Esophagus squamous epithelium (tissue), 5 donors: ENCODE measurements around the gene BRSK2. TPM values are rescaled to one million over a fixed set of nuclear protein-coding genes. Genes with fewer than 3 reads are reported as not detected.

ENCODE experiments used
- DNase-seq: peaks from one replicate; lab custom pipeline; 2025; lab: John Stamatoyannopoulos, UW
- H3K27ac ChIP-seq, 4 donors: fragments of 200-600 bp; sonication (generic); one replicate each; pipeline ENCODE4 v1.5.1; 2016 to 2019; ENCODE audit warnings: mild to moderate bottlenecking in 1 of 4
- H3K27me3 ChIP-seq, 4 donors: fragments of 200-600 bp; sonication (generic); 1 replicate in 3 of 4; 2 replicates in 1 of 4; pipeline versions ENCODE4 v1.5.1 to v1.6.0; 2017 to 2021; ENCODE audit warnings: antibody characterized with exemption in 1 of 4
- H3K36me3 ChIP-seq, 3 donors: fragments of 200-600 bp; sonication (generic); one replicate each; pipeline ENCODE4 v1.5.1; 2016 to 2019
- H3K4me1 ChIP-seq, 3 donors: fragments of 200-600 bp; sonication (generic); one replicate each; pipeline ENCODE4 v1.5.1; 2017 to 2019
- H3K4me3 ChIP-seq, 4 donors: fragments of 200-600 bp; sonication (generic); 1 replicate in 3 of 4; 2 replicates in 1 of 4; pipeline ENCODE4 v1.5.1; 2016 to 2019; ENCODE audit warnings: mild to moderate bottlenecking in 2 of 4, moderate library complexity in 1 of 4
- H3K9me3 ChIP-seq, 3 donors: fragments of 200-600 bp; sonication (generic); one replicate each; pipeline ENCODE4 v1.5.1; 2016 to 2019
- POLR2A ChIP-seq, 4 donors: fragments of 450-650 bp; IDR thresholded peaks; one replicate each; pipeline ENCODE4 v1.6.1; 2017; ENCODE audit warnings: antibody characterized with exemption in 4 of 4, mild to moderate bottlenecking in 4 of 4, moderate library complexity in 3 of 4
- WGBS, 2 donors: methylation state at CpG; one replicate each; pipeline ENCODE4 v1.1.5; 2018; 5-methylcytosine and 5-hydroxymethylcytosine counted together
- intact Hi-C: fragments of 100-400 bp; cut with DNase I; formaldehyde crosslinking; loops from one replicate; pipeline ENCODE4 v1.15.0; 2022
- total RNA-seq, 4 donors: library from RNA; depleted of rRNA; stranded (reverse); fragments of >200 nt; gene quantifications; one replicate each; pipeline ENCODE4 v1.1.0, GENCODE V29; 2016
- TF ChIP-seq, protein P1 (sequence below), 6 experiments: fragments of 450-650 bp in 4 of 6; fragments of 200-600 bp in 2 of 6; sonication (generic) in 2 of 6; IDR thresholded peaks; one replicate each; pipeline ENCODE4 v1.5.1; 2016 to 2019; ENCODE audit warnings: antibody characterized with exemption in 6 of 6, mild to moderate bottlenecking in 4 of 6, moderate library complexity in 4 of 6
- donor health status: DM: yes; HTN: yes; CAD: no.

BRSK2 gene
- total RNA-seq, 4 donors from 2014 or later: 0.23 to 1.3 (median 0.35) TPM; not detected in 1

DNA sequence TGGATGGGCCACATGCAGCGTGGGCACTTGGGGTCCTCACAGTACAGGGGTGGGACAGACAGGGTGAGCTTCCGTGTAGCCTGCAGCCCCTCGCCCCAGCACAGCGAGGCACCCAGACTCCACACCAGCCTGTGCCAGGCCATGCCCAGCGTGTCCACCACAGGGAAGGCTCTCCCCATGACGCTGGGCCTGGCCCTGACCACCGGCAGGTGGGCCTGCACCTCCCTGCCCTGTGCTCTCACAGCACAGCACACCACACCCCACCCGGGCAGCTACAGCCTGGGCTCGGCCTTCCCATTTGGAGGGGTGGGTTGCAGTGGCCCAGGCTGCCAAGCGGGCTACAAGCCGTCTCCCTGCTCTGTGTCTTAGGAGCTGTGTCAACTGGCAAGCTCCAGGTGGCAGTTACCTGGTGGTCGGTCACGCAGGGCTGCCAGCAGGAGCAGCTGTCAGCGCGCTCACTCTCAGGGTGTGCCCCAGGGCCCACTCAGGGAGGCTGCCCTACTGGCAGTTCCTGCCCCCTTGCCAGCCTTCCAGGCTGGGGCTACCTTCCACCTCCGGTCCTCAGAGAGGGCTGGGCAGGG, 92.2 kb downstream of the BRSK2 start:
- intact Hi-C loops: no loop called here
- 83% methylated on average over 6 of the region's 16 CpGs; no CpG with 5 or more reads in 1 of the 2 donors for WGBS, 2 donors
- H3K27ac ChIP-seq: peak overlapping the region; percentile 63 to 89 (median 82)
- no peaks in the 10 kb centered on the region for H3K9me3 ChIP-seq
- no peaks in the 10 kb centered on the region for H3K27me3 ChIP-seq
- no peak overlapping the region for H3K4me3 ChIP-seq
- peaks cover 0 to 61% (median 6%) of the 10 kb centered on the region in 3 donors for H3K36me3 ChIP-seq
- DNase-seq: no peak
- peaks cover 21 to 87% (median 65%) of the 10 kb centered on the region in 3 donors for H3K4me1 ChIP-seq
- no peak for TF ChIP-seq POLR2A (IDR thresholded peaks at IDR 0.05)

DNA sequence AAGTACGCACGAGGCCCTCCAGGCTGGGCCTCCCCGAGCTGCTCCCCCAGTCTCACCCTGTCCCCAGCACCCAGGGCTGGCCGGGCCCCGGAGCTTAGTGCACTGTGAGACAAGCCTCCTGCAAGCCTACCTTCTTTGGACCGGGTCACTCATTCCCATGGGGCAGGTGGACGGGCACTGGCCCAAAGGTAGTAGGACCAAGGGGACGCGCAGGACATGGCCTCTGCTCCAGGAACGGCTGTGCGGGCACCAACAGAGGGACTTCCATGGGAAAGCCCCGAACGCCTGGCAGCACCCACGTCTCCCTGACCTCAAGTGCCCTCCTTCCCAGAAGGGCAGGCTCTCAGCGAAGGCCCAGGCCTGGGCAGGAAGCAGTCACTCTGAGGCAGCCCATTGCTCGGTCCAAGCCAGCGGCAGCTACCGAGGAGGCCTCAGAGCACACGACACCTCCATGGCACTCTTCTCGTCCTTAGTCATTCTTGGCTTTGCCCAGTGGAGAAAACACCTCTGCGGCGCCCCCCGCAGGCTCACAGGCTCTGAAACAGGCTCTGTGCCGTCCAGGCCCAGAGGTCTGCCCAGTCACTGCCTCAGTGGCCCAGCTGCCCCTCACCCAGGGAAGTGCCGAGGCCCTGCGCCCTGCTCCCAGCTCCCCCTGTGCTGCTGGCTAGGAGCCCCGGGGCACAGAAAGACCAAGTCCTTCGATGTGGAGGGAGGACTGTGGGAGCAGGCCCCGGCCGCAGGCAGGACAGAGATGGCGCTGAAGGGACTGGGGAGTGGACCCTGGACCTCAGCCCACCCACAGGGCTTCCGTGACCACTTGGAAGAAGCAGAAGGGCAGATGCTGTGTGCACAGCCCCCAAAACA, 93.1 kb downstream of the BRSK2 start:
- Histone ChIP-seq H3K4me3 (no peak overlapping the region), H3K4me1 (peaks cover 29 to 95% (median 73%) of the 10 kb centered on the region in 3 donors), H3K27me3 (no peaks in the 10 kb centered on the region), H3K27ac (peak overlapping the region; percentile 63 to 89 (median 82)), H3K36me3 (peaks cover 0 to 53% (median 0%) of the 10 kb centered on the region in 3 donors), H3K9me3 (no peaks in the 10 kb centered on the region)
- no peak for DNase-seq
- intact Hi-C loops: no loop called here
- 63 to 85% methylated on average over 2 to 5 of the region's 32 CpGs for WGBS, 2 donors
- TF ChIP-seq, protein P1, sequence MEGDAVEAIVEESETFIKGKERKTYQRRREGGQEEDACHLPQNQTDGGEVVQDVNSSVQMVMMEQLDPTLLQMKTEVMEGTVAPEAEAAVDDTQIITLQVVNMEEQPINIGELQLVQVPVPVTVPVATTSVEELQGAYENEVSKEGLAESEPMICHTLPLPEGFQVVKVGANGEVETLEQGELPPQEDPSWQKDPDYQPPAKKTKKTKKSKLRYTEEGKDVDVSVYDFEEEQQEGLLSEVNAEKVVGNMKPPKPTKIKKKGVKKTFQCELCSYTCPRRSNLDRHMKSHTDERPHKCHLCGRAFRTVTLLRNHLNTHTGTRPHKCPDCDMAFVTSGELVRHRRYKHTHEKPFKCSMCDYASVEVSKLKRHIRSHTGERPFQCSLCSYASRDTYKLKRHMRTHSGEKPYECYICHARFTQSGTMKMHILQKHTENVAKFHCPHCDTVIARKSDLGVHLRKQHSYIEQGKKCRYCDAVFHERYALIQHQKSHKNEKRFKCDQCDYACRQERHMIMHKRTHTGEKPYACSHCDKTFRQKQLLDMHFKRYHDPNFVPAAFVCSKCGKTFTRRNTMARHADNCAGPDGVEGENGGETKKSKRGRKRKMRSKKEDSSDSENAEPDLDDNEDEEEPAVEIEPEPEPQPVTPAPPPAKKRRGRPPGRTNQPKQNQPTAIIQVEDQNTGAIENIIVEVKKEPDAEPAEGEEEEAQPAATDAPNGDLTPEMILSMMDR (IDR thresholded peaks at IDR 0.05): no peak
- TF ChIP-seq POLR2A (IDR thresholded peaks at IDR 0.05): no peak

DNA sequence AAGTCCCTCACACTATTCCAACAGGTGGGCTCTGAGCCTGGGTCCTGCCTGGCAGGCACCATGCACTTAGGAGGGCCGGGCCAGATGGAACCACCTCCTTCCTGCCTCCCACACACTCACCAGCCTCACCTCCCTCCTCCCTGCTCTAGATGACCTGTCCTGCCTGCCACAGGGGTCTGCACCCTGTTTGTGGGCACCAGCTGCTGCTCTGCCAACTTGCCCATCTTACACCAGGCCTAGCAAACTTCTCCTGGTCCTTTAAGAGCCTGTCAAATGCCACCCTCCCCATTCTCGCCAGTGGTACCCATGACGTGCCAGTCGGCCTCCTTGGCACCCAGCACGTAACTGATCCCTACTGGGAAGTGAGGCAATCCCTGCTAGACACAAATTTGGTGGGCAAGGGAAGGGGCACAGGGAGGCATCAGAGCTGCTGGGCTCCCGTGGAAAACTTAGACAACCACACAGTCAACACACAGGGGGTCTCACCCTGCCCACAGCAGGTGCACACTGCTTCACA, 93.8 kb downstream of the BRSK2 start:
- intact Hi-C loops: no loop called here
- peaks cover 35 to 98% (median 80%) of the 10 kb centered on the region in 3 donors for H3K4me1 ChIP-seq
- peaks cover 0 to 46% (median 0%) of the 10 kb centered on the region in 3 donors for H3K36me3 ChIP-seq
- no peaks in the 10 kb centered on the region for H3K9me3 ChIP-seq
- 50 to 67% methylated on average over 1 to 2 of the region's 6 CpGs for WGBS, 2 donors
- H3K4me3 ChIP-seq: no peak overlapping the region
- H3K27me3 ChIP-seq: no peaks in the 10 kb centered on the region
- no peak for DNase-seq
- TF ChIP-seq POLR2A (IDR thresholded peaks at IDR 0.05): no peak
- TF ChIP-seq, protein P1 (IDR thresholded peaks at IDR 0.05): no peak
- H3K27ac ChIP-seq: peak overlapping the region; percentile 63 to 89 (median 82)

DNA sequence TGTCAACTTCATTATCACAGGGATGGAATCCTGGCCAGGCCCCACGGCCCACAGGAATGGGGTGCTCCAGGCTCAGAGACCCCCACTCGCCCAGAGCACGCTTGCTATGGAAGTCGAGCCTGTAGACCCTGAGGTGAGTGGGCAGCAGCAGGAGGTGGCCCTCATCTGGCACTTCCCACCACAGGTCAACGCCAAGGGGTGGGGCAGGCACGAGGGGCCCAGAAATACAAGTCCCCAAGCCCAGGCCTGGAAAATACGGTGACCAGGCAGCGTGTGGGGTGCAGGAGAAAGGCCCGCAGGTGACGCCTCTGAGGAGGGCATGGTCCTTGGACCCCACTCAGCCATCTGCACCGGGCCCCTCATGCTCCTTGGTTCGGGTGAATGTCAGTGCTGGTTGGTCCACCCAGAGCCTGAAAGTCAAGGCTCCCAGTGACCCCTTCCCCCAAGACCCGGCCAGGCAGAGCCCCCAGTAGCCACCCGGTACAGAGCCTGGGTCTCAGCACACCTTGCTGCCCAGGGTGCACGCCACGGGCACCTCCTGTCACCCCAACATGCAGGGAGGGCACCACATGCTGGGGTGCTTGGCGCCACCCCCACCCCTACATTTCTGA, 94.4 kb downstream of the BRSK2 start:
- DNase-seq: no peak
- peaks cover 0 to 39% (median 0%) of the 10 kb centered on the region in 3 donors for H3K36me3 ChIP-seq
- no peak for TF ChIP-seq POLR2A (IDR thresholded peaks at IDR 0.05)
- H3K27ac ChIP-seq: peak overlapping the region; percentile 63 to 89 (median 82)
- no peaks in the 10 kb centered on the region for H3K9me3 ChIP-seq
- H3K27me3 ChIP-seq: no peaks in the 10 kb centered on the region
- 82 to 90% methylated on average over 2 to 7 of the region's 17 CpGs for WGBS, 2 donors
- peaks cover 36 to 98% (median 84%) of the 10 kb centered on the region in 3 donors for H3K4me1 ChIP-seq
- peak overlapping the region in 1 of 4 donors; percentile 21 for H3K4me3 ChIP-seq
- intact Hi-C loops: no loop called here

DNA sequence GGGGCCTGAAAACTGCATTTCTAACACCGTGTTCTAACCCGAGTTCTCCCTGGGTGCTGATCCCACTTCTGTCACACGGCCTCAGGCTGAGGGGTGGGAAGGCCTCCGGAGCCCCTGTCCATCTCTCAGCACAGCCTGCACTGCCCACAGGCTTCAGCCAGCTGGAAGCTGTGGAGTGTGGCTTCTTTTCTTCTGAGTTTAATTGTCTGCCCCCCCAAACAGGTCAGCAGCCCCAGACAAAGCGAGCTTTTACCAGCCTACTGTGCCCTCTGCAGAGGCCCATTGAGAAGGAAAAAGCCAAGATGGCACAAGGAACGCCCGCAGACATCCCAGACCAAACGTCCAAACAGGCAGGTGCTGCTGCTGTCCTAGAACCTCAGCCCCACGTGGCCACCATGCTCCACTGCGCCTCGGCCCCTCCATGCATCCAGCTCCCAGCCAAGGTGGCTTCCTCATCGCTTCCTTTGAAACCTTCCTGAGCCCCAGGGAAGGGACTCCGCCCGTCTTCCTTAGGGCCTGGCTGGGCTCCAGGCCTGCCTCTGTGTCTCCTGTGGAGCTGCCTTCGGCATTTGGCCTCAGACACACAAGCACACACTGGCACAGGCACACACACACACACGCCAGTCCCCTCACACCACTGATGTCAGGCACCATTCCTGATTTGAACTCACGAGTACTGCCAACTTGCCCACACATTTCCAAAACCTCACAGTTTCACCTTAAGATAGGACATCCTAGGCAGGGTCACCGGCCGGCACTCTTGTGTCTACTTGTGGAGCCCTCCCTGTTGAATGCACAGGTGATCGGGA, 95.2 kb downstream of the BRSK2 start:
- H3K27ac ChIP-seq: peak overlapping the region; percentile 15 to 89 (median 82)
- peaks cover 0 to 32% (median 0%) of the 10 kb centered on the region in 3 donors for H3K36me3 ChIP-seq
- TF ChIP-seq, protein P1 (IDR thresholded peaks at IDR 0.05): no peak
- TF ChIP-seq POLR2A (IDR thresholded peaks at IDR 0.05): no peak
- WGBS, 2 donors: 44 to 59% methylated on average over 11 to 15 of the region's 20 CpGs
- H3K4me3 ChIP-seq: peak overlapping the region; percentile 8 to 53 (median 42)
- intact Hi-C loops: no loop called here
- H3K9me3 ChIP-seq: no peaks in the 10 kb centered on the region
- H3K4me1 ChIP-seq: peaks cover 40 to 98% (median 80%) of the 10 kb centered on the region in 3 donors
- H3K27me3 ChIP-seq: no peaks in the 10 kb centered on the region
- no peak for DNase-seq
